Measurements from ENCODE around the gene TCF23. TPM values are rescaled to one million over a fixed set of nuclear protein-coding genes. Genes with fewer than 3 reads are reported as not detected.
A peak's percentile ranks its signal among the peaks of the same experiment; 100 is the strongest.

TCF23 gene
- polyA plus RNA-seq, 3 donors from 2014 or later, result not detected

- no peak for DNase-seq
- peaks cover 7 to 21% (median 12%) of the 10 kb centered on the region in 3 donors for H3K27me3 Mint-ChIP-seq (ENCODE audit: low read depth in 3 of 3)
- no peaks in the 10 kb centered on the region for H3K9me3 Mint-ChIP-seq
- peak overlapping the region in 2 of 6 donors; percentile 14 to 32 for H3K27ac Mint-ChIP-seq
- H3K4me1 Mint-ChIP-seq, result peaks cover 21 to 22% of the 10 kb centered on the region in 2 donors
- peak overlapping the region in 4 of 5 donors; percentile 29 to 95 (median 90) for H3K4me3 Mint-ChIP-seq
- H3K36me3 Mint-ChIP-seq, result peaks cover 0 to 3% (median 0%) of the 10 kb centered on the region in 3 donors
These were observed 26.9 kb upstream of the TCF23 start for GRCh38 chr2:27121906-27122305.

DNA sequence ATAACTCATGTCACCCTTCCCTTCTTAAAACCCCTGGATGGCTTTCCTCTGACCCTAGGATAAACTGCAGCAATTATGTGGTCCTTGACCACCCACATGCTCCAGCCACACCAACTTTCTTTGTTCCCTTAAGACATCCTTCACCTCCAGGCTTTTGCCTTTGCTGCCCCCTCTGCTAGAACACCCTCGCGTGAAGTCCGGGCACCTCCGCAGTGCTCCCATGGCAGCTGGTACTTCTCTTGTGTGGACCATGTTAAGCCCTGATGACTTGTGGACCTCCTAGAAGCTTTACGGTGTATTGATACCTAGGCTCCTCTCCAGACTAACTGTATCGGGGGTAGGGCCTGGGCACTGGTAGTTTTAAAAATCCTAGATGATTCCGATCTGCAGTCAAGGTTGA is 26.0 kb upstream of the TCF23 start:
- Mint-ChIP-seq H3K9me3 (no peaks in the 10 kb centered on the region), H3K4me3 (peak overlapping the region; percentile 88 to 95 (median 93)), H3K27ac (peak overlapping the region; percentile 81 to 92 (median 90)), H3K27me3 (ENCODE audit: low read depth in 3 of 3) (peaks cover 7 to 15% (median 12%) of the 10 kb centered on the region in 3 donors), H3K36me3 (peaks cover 0 to 3% (median 0%) of the 10 kb centered on the region in 3 donors), H3K4me1 (peaks cover 21 to 22% of the 10 kb centered on the region in 2 donors)
- no peak for DNase-seq

DNA sequence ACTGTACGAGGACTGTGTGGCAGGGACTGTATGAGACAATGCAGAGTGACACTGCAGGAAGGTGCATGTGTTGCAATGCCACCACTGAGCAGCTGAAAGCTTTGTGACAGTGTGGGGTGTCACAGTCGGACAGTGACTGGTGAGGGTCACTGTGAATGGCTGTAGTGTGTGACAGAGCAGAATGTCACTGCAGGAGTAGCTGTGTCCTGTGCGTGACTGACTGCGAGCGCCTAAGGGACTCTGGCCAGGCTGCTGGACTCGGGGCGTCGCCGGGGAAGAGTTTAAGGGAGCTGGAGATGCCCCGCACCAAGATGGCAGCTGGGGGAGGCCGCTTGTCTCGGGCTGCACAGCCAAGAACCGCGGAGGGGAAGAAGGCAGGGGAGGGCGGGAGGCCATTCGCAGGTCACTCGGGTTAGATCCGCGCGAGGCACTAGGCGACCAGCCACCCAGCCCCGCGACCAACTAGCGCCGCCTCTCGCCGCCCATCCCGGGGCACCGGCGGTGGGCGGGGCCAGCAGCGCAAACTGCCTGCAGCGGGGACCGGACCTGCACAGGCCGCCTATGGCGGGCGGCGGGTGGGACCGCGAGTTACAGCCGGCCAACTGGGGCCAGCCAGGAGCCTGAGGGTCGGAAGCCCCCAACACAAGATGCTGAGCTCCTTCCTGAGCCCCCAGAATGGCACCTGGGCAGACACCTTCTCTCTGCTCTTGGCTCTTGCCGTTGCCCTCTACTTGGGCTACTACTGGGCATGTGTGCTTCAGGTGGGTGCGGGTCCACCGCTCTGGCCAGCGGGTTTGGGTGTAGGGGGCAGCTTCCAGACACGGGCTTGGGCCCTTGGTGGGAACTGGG is 25.3 kb upstream of the TCF23 start, which contains the start of gene ABHD1:
TSS of gene ABHD1 (plus strand) at position 514 of the 849 bp plus-strand sequence. CDS start at position 648, 134 bp downstream.
- H3K4me3 Mint-ChIP-seq, result peak within 1 kb of the TSS; percentile 88 to 95 (median 93)
- no peaks in the 10 kb centered on the region for H3K9me3 Mint-ChIP-seq
- H3K36me3 Mint-ChIP-seq, result peaks cover 0 to 3% (median 0%) of the 10 kb centered on the region in 3 donors
- H3K27ac Mint-ChIP-seq, result peak within 1 kb of the TSS; percentile 81 to 94 (median 90)
- peaks cover 7 to 11% (median 10%) of the 10 kb centered on the region in 3 donors for H3K27me3 Mint-ChIP-seq (ENCODE audit: low read depth in 3 of 3)
- H3K4me1 Mint-ChIP-seq, result peaks cover 21 to 22% of the 10 kb centered on the region in 2 donors
- peak; percentile 72 to 77 (median 74) for DNase-seq

DNA sequence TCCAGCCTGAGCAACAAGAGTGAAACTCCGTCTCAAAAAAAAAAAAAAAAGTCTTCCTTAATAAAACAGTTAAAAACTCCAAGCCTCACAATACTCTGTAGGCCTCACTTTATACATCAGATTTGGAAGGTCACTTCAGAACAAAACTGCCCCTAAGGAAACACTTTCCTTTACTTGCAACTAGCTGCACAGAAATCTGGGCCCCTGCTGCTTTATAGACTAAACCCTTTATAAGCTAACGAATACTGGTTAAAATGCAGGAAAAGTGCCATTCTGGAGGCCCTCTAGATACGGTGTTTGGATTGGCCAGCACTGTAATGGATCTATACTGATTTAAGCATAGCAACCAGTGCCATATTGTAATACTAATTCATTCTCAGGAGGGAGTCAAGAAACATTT is 23.7 kb upstream of the TCF23 start:
- no peak for DNase-seq
- Mint-ChIP-seq H3K4me1 (peaks cover 16 to 19% of the 10 kb centered on the region in 2 donors), H3K27me3 (ENCODE audit: low read depth in 3 of 3) (peaks cover 3 to 7% (median 6%) of the 10 kb centered on the region in 3 donors), H3K27ac (peak overlapping the region in 3 of 6 donors; percentile 23 to 91 (median 34)), H3K9me3 (no peaks in the 10 kb centered on the region), H3K36me3 (peaks cover 0 to 5% (median under 1%) of the 10 kb centered on the region in 3 donors), H3K4me3 (peak overlapping the region in 2 of 5 donors; percentile 52 to 65)

DNA sequence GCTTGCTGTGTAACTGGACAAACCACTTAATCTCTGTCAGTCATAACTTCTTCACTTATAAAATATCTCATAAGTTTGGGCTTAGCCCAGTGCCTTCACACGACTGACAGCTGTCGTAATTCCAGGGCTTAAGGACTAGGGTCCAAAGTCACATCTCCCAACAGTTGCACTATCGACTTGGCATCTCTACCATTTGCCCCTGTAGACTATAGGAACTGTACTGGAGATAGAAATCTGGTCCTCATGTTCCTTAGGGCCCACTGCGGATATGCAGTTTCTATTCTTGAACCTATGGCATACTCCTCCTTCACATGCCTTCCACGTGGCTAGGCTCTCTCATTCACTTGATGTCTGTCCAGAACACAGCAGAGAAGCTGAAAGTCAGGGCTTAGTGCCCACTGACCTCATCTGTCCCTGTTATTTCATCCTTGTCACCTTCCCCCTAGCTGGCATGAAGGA is 22.5 kb upstream of the TCF23 start:
- Mint-ChIP-seq H3K9me3 (no peaks in the 10 kb centered on the region), H3K27me3 (ENCODE audit: low read depth in 3 of 3) (peaks cover 3 to 6% (median 3%) of the 10 kb centered on the region in 3 donors), H3K4me1 (peaks cover 17% of the 10 kb centered on the region in 2 donors), H3K27ac (peak overlapping the region in 4 of 6 donors; percentile 0 to 66 (median 25)), H3K36me3 (peaks cover 0 to 15% (median 0%) of the 10 kb centered on the region in 3 donors), H3K4me3 (no peak overlapping the region)
- DNase-seq, result no peak

GRCh38 chr2:27127883-27128667 is 20.7 kb upstream of the TCF23 start:
- H3K27me3 Mint-ChIP-seq (ENCODE audit: low read depth in 3 of 3), result peaks cover 1 to 5% (median 3%) of the 10 kb centered on the region in 3 donors
- no peak for DNase-seq
- peaks cover 0 to 15% (median 0%) of the 10 kb centered on the region in 3 donors for H3K36me3 Mint-ChIP-seq
- peaks cover 11 to 23% of the 10 kb centered on the region in 2 donors for H3K4me1 Mint-ChIP-seq
- H3K4me3 Mint-ChIP-seq, result no peak overlapping the region
- H3K9me3 Mint-ChIP-seq, result no peaks in the 10 kb centered on the region
- no peak overlapping the region for H3K27ac Mint-ChIP-seq

DNA sequence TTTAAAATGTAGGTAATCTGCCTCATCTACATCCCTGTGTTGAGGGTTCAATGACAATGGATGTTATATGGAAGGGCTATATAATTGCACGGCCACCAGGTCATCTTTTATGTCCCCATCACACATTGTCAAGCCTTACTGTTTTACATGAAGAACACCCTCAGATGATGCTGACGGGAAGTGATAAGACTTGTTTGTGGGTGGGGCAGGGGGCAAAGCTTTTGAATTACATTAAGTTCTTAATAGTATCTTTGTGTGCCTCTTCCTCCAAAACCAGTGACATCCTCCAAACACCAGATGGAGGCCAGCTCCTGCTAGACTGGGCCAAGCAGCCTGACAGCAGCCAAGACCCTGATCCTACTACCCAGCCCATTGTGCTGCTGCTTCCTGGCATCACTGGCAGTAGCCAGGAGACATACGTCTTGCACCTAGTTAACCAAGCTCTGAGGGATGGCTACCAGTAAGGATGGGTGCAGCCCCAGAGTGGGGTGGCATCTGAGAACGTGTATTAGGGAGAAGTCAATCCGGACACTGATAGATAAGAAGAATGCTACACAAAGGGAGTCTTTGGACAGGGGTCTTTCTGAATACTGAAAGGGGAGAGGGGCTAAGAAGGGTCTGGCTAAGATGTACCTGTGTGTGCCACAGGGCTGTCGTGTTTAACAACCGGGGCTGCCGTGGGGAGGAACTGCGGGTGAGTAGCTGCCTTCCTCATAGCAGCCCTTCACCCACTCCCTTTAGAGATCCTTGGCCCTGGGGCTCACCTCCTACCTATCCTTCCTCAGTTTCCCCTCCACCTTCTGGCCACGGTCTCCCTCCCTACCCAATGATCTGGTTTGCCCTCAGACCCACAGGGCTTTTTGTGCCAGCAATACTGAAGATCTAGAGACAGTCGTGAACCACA is 19.9 kb upstream of the TCF23 start:
- DNase-seq, result no peak
- Mint-ChIP-seq H3K27ac (peak overlapping the region in 5 of 6 donors; percentile 43 to 67 (median 52)), H3K27me3 (ENCODE audit: low read depth in 3 of 3) (peaks cover 1 to 9% (median 6%) of the 10 kb centered on the region in 3 donors), H3K9me3 (no peaks in the 10 kb centered on the region), H3K4me3 (no peak overlapping the region), H3K36me3 (peaks cover 0 to 15% (median 0%) of the 10 kb centered on the region in 3 donors), H3K4me1 (peaks cover 15 to 26% of the 10 kb centered on the region in 2 donors)

DNA sequence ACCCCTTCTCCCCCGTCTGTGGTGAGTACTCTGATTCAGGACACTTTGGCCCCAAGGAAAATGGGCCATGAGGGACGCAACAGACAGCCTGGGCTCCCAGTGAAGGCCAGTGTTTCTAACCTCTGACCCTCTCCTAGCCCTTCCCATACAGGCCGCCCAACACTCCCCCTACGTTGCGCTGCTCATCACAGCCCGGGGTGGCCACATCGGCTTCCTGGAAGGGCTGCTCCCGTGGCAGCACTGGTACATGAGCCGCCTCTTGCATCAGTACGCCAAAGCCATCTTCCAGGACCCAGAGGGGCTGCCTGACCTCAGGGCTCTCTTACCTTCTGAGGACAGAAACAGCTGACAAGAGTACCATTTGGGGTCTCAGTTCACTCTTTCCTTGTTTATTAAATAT is 18.4 kb upstream of the TCF23 start:
- Mint-ChIP-seq H3K27me3 (ENCODE audit: low read depth in 3 of 3) (peaks cover 5 to 10% (median 10%) of the 10 kb centered on the region in 3 donors), H3K27ac (peak overlapping the region in 1 of 6 donors; percentile 51), H3K4me1 (peaks cover 16 to 31% of the 10 kb centered on the region in 2 donors), H3K9me3 (no peaks in the 10 kb centered on the region), H3K36me3 (peaks cover 0 to 15% (median 0%) of the 10 kb centered on the region in 3 donors), H3K4me3 (no peak overlapping the region)
- no peak for DNase-seq

DNA sequence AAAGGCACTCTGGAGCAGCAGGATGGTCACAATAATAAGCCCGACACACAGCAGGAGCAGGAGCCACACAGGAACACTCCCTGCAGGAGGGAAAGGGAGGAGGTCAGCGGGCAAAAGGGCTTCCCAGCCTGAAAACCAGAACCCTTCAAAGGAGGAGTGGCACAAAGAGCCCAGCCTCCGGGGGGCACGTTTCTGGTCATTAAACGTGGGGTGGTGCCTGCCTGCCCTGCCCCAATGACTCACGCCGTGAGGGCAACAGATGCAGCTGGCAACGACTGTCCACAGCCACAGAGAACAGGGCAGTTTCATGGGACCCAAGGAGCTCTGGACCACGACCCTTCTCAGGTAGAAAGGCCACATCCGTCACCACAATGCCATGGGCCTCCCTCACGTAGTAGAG is 17.4 kb upstream of the TCF23 start:
- Mint-ChIP-seq H3K4me1 (peaks cover 16 to 33% of the 10 kb centered on the region in 2 donors), H3K36me3 (peaks cover 0 to 15% (median 0%) of the 10 kb centered on the region in 3 donors), H3K27me3 (ENCODE audit: low read depth in 3 of 3) (peaks cover 5 to 12% (median 10%) of the 10 kb centered on the region in 3 donors), H3K9me3 (no peaks in the 10 kb centered on the region), H3K27ac (peak overlapping the region in 2 of 6 donors; percentile 28 to 55), H3K4me3 (peak overlapping the region in 1 of 5 donors; percentile 21)
- no peak for DNase-seq

- peak overlapping the region; percentile 91 to 95 (median 94) for H3K4me3 Mint-ChIP-seq
- H3K36me3 Mint-ChIP-seq, result peaks cover 0 to 15% (median 0%) of the 10 kb centered on the region in 3 donors
- peaks cover 5 to 12% (median 10%) of the 10 kb centered on the region in 3 donors for H3K27me3 Mint-ChIP-seq (ENCODE audit: low read depth in 3 of 3)
- peaks cover 16 to 33% of the 10 kb centered on the region in 2 donors for H3K4me1 Mint-ChIP-seq
- DNase-seq, result peak in 1 of 3 donors; percentile 7
- H3K27ac Mint-ChIP-seq, result peak overlapping the region; percentile 79 to 95 (median 86)
- H3K9me3 Mint-ChIP-seq, result no peaks in the 10 kb centered on the region
These were observed 15.5 kb upstream of the TCF23 start for GRCh38 chr2:27133195-27133875.

DNA sequence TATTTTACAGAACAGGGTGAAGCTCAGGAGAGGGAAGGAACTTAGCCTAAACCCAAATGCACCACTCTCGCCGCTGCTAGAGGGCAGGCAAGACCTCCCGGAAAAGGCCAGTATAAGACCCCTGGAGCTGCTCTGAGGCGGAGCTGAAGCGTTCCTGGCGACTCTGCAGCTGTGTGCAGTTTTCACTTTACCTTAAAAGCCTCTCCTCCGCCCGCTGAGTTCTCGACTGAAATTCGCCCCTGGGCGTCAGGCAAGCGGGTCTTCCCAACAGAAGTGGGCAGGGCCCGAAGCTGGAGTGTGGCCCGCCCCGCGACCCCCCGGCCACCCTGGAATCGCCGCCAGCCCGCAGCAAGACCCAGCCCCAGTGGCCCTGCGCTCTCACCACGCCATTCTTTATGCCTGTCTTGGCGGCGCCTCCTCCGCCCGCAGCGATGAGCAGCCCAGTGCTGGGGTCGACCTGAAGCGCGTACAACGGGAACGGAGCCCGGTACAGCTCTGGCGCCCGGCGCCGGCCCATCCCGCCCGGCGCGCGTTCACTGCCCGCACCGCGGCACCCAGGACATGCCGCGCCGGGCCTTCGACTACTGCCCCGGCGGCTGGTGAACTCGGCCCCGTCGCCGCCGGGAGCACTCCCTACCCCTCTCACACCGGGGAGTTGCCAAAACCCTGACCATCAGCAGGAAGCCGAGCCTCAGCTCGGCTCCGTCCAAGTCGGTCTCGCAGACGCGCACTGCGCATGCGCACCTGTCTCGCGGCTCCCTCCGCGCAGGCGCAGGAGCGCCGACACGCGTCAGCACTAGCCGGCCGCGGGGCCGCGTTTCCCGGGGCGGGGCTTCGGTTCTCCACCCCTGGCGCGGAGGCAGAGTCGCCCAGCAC is 14.7 kb upstream of the TCF23 start, which contains the start of gene PREB:
TSS of gene PREB (minus strand) at position 732 of the 876 bp plus-strand sequence. CDS start at position 517, 215 bp downstream.
- Mint-ChIP-seq H3K4me3 (peak within 1 kb of the TSS; percentile 91 to 95 (median 94)), H3K4me1 (peaks cover 16 to 33% of the 10 kb centered on the region in 2 donors), H3K27me3 (ENCODE audit: low read depth in 3 of 3) (peaks cover 5 to 12% (median 10%) of the 10 kb centered on the region in 3 donors), H3K36me3 (peaks cover 0 to 12% (median 0%) of the 10 kb centered on the region in 3 donors), H3K27ac (peak within 1 kb of the TSS; percentile 91 to 98 (median 96)), H3K9me3 (no peaks in the 10 kb centered on the region)
- peak; percentile 99 for DNase-seq
